Liver (tissue), 9 donors: ENCODE results near the gene LHX6. TPM values are rescaled to one million over a fixed set of nuclear protein-coding genes. Genes with fewer than 3 reads are reported as not detected.

Experiments used
- DNase-seq: peaks from one replicate; pipeline ENCODE4 v3.0.0-alpha.2; 2017; ENCODE audit warnings: low spot score
- H3K27ac ChIP-seq, 2 donors: one replicate each; pipeline ENCODE4 v1.7.0; 2013; ENCODE audit warnings: inconsistent platforms in 2 of 2, low read length in 2 of 2, control low read depth in 1 of 2, low read depth in 1 of 2, mild to moderate bottlenecking in 1 of 2
- H3K27me3 ChIP-seq, 4 donors: one replicate each; pipeline versions ENCODE4 v1.6.1 to v1.7.0; 2013; ENCODE audit warnings: low read length in 3 of 4, inconsistent platforms in 1 of 4, mild to moderate bottlenecking in 1 of 4, moderate library complexity in 1 of 4; ENCODE audit not compliant: control insufficient read depth in 4 of 4, insufficient read depth in 4 of 4
- H3K36me3 ChIP-seq, 4 donors: one replicate each; pipeline versions ENCODE4 v1.6.1 to v1.7.0; 2013; ENCODE audit warnings: low read length in 3 of 4, mild to moderate bottlenecking in 3 of 4, low read depth in 1 of 4, moderate library complexity in 1 of 4; ENCODE audit not compliant: control insufficient read depth in 4 of 4, insufficient read depth in 3 of 4
- H3K4me1 ChIP-seq, 4 donors: one replicate each; pipeline versions ENCODE4 v1.6.1 to v1.7.0; 2013; ENCODE audit warnings: low read length in 3 of 4, mild to moderate bottlenecking in 3 of 4, moderate library complexity in 1 of 4; ENCODE audit not compliant: control insufficient read depth in 4 of 4, insufficient read depth in 4 of 4
- H3K4me3 ChIP-seq, 3 donors: one replicate each; pipeline versions ENCODE4 v1.6.1 to v1.7.0; 2013; ENCODE audit warnings: low read length in 3 of 3, control low read depth in 1 of 3, low read depth in 1 of 3, mild to moderate bottlenecking in 1 of 3
- H3K9ac ChIP-seq, 2 donors: one replicate each; pipeline ENCODE4 v1.7.0; 2013; ENCODE audit warnings: low read length in 2 of 2, mild to moderate bottlenecking in 2 of 2, moderate library complexity in 2 of 2, control low read depth in 1 of 2, low read depth in 1 of 2
- H3K9me3 ChIP-seq, 4 donors: one replicate each; pipeline versions ENCODE4 v1.6.1 to v1.7.0; 2013; ENCODE audit warnings: low read length in 3 of 4; ENCODE audit not compliant: control insufficient read depth in 4 of 4
- ATF3 ChIP-seq: IDR thresholded peaks from 2 replicates; pipeline ENCODE4 v1.6.1; 2016; ENCODE audit warnings: antibody characterized with exemption
- EGR1 ChIP-seq, 2 donors: IDR thresholded peaks; 2 replicates each; pipeline ENCODE4 v1.6.1; 2016 to 2018; ENCODE audit warnings: antibody characterized with exemption in 2 of 2, low read depth in 2 of 2
- FOXA1 ChIP-seq: IDR thresholded peaks from 2 replicates; pipeline ENCODE4 v1.6.1; 2016; ENCODE audit warnings: antibody characterized with exemption
- FOXA2 ChIP-seq: IDR thresholded peaks from 2 replicates; pipeline ENCODE4 v1.6.1; 2016; ENCODE audit warnings: antibody characterized with exemption
- GABPA ChIP-seq, 2 donors: IDR thresholded peaks in 1 of 2; conservative IDR thresholded peaks in 1 of 2; 2 replicates each; pipeline ENCODE4 v1.6.1; 2016; ENCODE audit warnings: antibody characterized with exemption in 2 of 2, mild to moderate bottlenecking in 1 of 2, moderate library complexity in 1 of 2
- HNF4A ChIP-seq, 2 donors: conservative IDR thresholded peaks; 2 replicates each; pipeline ENCODE4 v1.6.1; 2016; ENCODE audit warnings: antibody characterized with exemption in 2 of 2, mild to moderate bottlenecking in 2 of 2
- HNF4G ChIP-seq: IDR thresholded peaks from 2 replicates; pipeline ENCODE4 v1.6.1; 2016; ENCODE audit warnings: antibody characterized with exemption
- JUND ChIP-seq, 2 donors: IDR thresholded peaks; 2 replicates each; pipeline ENCODE4 v1.6.1; 2016; ENCODE audit warnings: antibody characterized with exemption in 2 of 2
- NR2F2 ChIP-seq: IDR thresholded peaks from 2 replicates; pipeline ENCODE4 v1.6.1; 2016; ENCODE audit warnings: antibody characterized with exemption
- RAD21 ChIP-seq, 2 donors: IDR thresholded peaks; 2 replicates each; pipeline ENCODE4 v1.6.1; 2016; ENCODE audit warnings: antibody characterized with exemption in 2 of 2, mild to moderate bottlenecking in 2 of 2
- REST ChIP-seq: IDR thresholded peaks from 2 replicates; pipeline ENCODE4 v1.6.1; 2016; ENCODE audit warnings: antibody characterized with exemption, mild to moderate bottlenecking
- RXRA ChIP-seq, 2 donors: IDR thresholded peaks; 2 replicates each; pipeline ENCODE4 v1.6.1; 2017 to 2018; ENCODE audit warnings: antibody characterized with exemption in 2 of 2, mild to moderate bottlenecking in 1 of 2
- SP1 ChIP-seq: IDR thresholded peaks from 2 replicates; pipeline ENCODE4 v1.6.1; 2018; ENCODE audit warnings: antibody characterized with exemption, mild to moderate bottlenecking
- TAF1 ChIP-seq: conservative IDR thresholded peaks from 2 replicates; pipeline ENCODE4 v1.6.1; 2016; ENCODE audit warnings: antibody characterized with exemption, mild to moderate bottlenecking
- YY1 ChIP-seq: IDR thresholded peaks from 2 replicates; pipeline ENCODE4 v1.6.1; 2016; ENCODE audit warnings: antibody characterized with exemption, mild to moderate bottlenecking
- WGBS: extraction: QIAGEN DNeasy Blood & Tissue Kit; methylation state at CpG from one replicate; pipeline ENCODE4 v1.1.7; 2013; 5-methylcytosine and 5-hydroxymethylcytosine counted together
- polyA plus RNA-seq, 2 donors: library from polyadenylated mRNA; stranded (reverse) in 1 of 2; unstranded in 1 of 2; fragments of 200-250 nt in 1 of 2; fragments of >200 nt in 1 of 2; fragmentation: Nextera tagmentation in 1 of 2; extraction: Ambion mirVana in 1 of 2; gene quantifications; one replicate each; pipeline versions ENCODE4 v1.2.1 to v1.2.3, GENCODE V29; 2013 to 2015
- total RNA-seq, 2 donors: library from RNA; depleted of rRNA; stranded (reverse); fragments of >200 nt; gene quantifications; one replicate each; pipeline ENCODE4 v1.2.3, GENCODE V29; 2014
- TF ChIP-seq, protein P1 (sequence below): fragments of 150-350 bp; IDR thresholded peaks from 2 replicates; pipeline ENCODE4 v1.5.1; 2017; ENCODE audit warnings: improper control_type of control experiment, low read depth, low read length; ENCODE audit not compliant: missing input control
- TF ChIP-seq, protein P2 (sequence below): IDR thresholded peaks from 2 replicates; pipeline ENCODE4 v1.6.1; 2016; ENCODE audit warnings: antibody characterized with exemption
- TF ChIP-seq, protein P3 (sequence below): IDR thresholded peaks from 2 replicates; pipeline ENCODE4 v1.6.1; 2016; ENCODE audit warnings: antibody characterized with exemption
- donor health status: healthy.
- donor health status: healthy.
- donor health status: healthy.
- donor health status: healthy.
- donor health status: healthy.

The LHX6 gene
- total and polyA plus RNA-seq, 4 donors: 0.05 to 0.33 (median 0.18) TPM

DNA sequence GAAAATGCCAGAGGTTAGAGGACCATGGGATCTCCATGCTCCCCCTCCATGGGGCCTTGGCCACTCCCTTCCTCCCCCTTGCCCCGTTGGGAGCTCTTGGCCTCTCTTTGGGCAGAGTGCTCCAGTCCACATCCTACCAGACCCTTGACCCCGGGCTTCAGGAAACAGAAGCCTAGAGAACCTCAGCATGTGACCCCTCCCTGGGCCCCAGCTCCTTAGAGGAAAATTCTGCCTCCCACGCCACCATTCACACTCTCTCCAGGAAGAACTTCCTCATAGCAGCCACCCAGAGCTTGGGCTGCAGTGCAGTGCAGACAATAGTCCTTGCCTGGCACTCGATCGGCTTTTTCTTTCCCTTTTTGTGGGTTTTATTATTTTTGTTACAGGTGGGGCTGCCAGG, 6.0 kb downstream of the LHX6 start:
- no peak for DNase-seq
- 28% methylated on average over 5 of the region's 5 CpGs for WGBS
- Histone ChIP-seq H3K27me3 (peaks cover 4 to 36% (median 13%) of the 10 kb centered on the region in 4 donors), H3K9me3 (peaks cover 0 to 2% (median 0%) of the 10 kb centered on the region in 4 donors), H3K27ac (no peak overlapping the region), H3K4me1 (peaks cover 15 to 35% (median 18%) of the 10 kb centered on the region in 4 donors), H3K9ac (no peak overlapping the region), H3K36me3 (no peaks in the 10 kb centered on the region), H3K4me3 (no peak overlapping the region)
- no peak for TF ChIP-seq REST
- no peak for TF ChIP-seq YY1
- no peak for TF ChIP-seq HNF4G
- no peak for TF ChIP-seq TAF1
- TF ChIP-seq, protein P1, sequence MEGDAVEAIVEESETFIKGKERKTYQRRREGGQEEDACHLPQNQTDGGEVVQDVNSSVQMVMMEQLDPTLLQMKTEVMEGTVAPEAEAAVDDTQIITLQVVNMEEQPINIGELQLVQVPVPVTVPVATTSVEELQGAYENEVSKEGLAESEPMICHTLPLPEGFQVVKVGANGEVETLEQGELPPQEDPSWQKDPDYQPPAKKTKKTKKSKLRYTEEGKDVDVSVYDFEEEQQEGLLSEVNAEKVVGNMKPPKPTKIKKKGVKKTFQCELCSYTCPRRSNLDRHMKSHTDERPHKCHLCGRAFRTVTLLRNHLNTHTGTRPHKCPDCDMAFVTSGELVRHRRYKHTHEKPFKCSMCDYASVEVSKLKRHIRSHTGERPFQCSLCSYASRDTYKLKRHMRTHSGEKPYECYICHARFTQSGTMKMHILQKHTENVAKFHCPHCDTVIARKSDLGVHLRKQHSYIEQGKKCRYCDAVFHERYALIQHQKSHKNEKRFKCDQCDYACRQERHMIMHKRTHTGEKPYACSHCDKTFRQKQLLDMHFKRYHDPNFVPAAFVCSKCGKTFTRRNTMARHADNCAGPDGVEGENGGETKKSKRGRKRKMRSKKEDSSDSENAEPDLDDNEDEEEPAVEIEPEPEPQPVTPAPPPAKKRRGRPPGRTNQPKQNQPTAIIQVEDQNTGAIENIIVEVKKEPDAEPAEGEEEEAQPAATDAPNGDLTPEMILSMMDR: no peak
- no peak for TF ChIP-seq GABPA (IDR thresholded peaks at IDR 0.05 in 1 of 2, conservative IDR thresholded peaks at IDR 0.05 in 1 of 2)
- no peak for TF ChIP-seq JUND (IDR thresholded peaks at IDR 0.05)
- no peak for TF ChIP-seq RAD21 (IDR thresholded peaks at IDR 0.05)
- TF ChIP-seq, protein P2, sequence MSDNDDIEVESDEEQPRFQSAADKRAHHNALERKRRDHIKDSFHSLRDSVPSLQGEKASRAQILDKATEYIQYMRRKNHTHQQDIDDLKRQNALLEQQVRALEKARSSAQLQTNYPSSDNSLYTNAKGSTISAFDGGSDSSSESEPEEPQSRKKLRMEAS: no peak
- no peak for TF ChIP-seq RXRA (IDR thresholded peaks at IDR 0.05)
- TF ChIP-seq FOXA1: no peak
- TF ChIP-seq EGR1 (IDR thresholded peaks at IDR 0.05; ENCODE audit: low read depth in 2 of 2): no peak
- no peak for TF ChIP-seq HNF4A (conservative IDR thresholded peaks at IDR 0.05)
- no peak for TF ChIP-seq SP1
- no peak for TF ChIP-seq ATF3
- TF ChIP-seq, protein P3, sequence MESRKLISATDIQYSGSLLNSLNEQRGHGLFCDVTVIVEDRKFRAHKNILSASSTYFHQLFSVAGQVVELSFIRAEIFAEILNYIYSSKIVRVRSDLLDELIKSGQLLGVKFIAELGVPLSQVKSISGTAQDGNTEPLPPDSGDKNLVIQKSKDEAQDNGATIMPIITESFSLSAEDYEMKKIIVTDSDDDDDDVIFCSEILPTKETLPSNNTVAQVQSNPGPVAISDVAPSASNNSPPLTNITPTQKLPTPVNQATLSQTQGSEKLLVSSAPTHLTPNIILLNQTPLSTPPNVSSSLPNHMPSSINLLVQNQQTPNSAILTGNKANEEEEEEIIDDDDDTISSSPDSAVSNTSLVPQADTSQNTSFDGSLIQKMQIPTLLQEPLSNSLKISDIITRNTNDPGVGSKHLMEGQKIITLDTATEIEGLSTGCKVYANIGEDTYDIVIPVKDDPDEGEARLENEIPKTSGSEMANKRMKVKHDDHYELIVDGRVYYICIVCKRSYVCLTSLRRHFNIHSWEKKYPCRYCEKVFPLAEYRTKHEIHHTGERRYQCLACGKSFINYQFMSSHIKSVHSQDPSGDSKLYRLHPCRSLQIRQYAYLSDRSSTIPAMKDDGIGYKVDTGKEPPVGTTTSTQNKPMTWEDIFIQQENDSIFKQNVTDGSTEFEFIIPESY: no peak
- no peak for TF ChIP-seq FOXA2
- TF ChIP-seq NR2F2: no peak
